HepG2 (cell line): ENCODE results near the gene IGDCC3. TPM values are rescaled to one million over a fixed set of nuclear protein-coding genes. Genes with fewer than 3 reads are reported as not detected.

Experiments
- ATF7-NPFF ChIP-seq: sonication (generic); formaldehyde crosslinking; IDR thresholded peaks from 2 replicates; pipeline ENCODE4 v1.8.1; 2023; ENCODE audit warnings: mild to moderate bottlenecking, low read depth, missing genetic modification reagents, moderate library complexity
- FOXA1 ChIP-seq, 2 experiments: fragments of 450-650 bp in 1 of 2; sonication (generic) in 1 of 2; formaldehyde crosslinking in 1 of 2; IDR thresholded peaks; 2 replicates each; pipeline versions ENCODE4 v1.4.0 to v1.6.1; 2016 to 2020; ENCODE audit warnings: missing genetic modification reagents in 1 of 2
- HDAC1 ChIP-seq: sonication (generic); formaldehyde crosslinking; IDR thresholded peaks from 2 replicates; pipeline ENCODE4 v1.5.1; 2020; ENCODE audit warnings: mild to moderate bottlenecking, missing genetic modification reagents
- NFKB2 ChIP-seq: sonication (generic); formaldehyde crosslinking; IDR thresholded peaks from 2 replicates; pipeline ENCODE4 v1.4.0; 2020; ENCODE audit warnings: missing genetic modification reagents, borderline replicate concordance
- YEATS4 ChIP-seq: sonication (generic); formaldehyde crosslinking; IDR thresholded peaks from 2 replicates; pipeline ENCODE4 v1.4.0; 2020; ENCODE audit warnings: missing genetic modification reagents, borderline replicate concordance
- ZFP90 ChIP-seq: sonication (generic); formaldehyde crosslinking; IDR thresholded peaks from 2 replicates; pipeline ENCODE4 v1.8.0; 2022; ENCODE audit warnings: missing genetic modification reagents, mild to moderate bottlenecking, inconsistent platforms, borderline replicate concordance
- ZNF296 ChIP-seq: sonication (generic); formaldehyde crosslinking; conservative IDR thresholded peaks from 2 replicates; pipeline ENCODE4 v1.5.0; 2020; ENCODE audit warnings: mild to moderate bottlenecking, missing genetic modification reagents
- ZNF777 ChIP-seq: sonication (generic); formaldehyde crosslinking; IDR thresholded peaks from 2 replicates; pipeline ENCODE4 v1.4.0; 2020; ENCODE audit warnings: missing genetic modification reagents
- ZNF782 ChIP-seq: sonication (generic); formaldehyde crosslinking; IDR thresholded peaks from 2 replicates; pipeline ENCODE4 v1.4.0; 2020; ENCODE audit warnings: missing genetic modification reagents, mild to moderate bottlenecking, borderline replicate concordance
- polyA plus RNA-seq, 8 experiments: library from polyadenylated mRNA; depleted of rRNA in 3 of 8; stranded (reverse) in 7 of 8; unstranded in 1 of 8; fragments of >200 nt; fragmentation: Illumina TruSeq in 4 of 8; extraction: Trizol in 4 of 8; gene quantifications; 2 replicates each; pipeline versions ENCODE4 v1.2.1 to v1.2.3, GENCODE V29; 2011 to 2016; ENCODE audit warnings: low read depth in 4 of 8, missing spikeins in 1 of 8, mixed read lengths in 1 of 8; ENCODE audit not compliant: insufficient read depth in 1 of 8
- total RNA-seq, 5 experiments: library from RNA; depleted of rRNA; stranded (reverse); fragments of >200 nt; fragmentation: Illumina TruSeq; extraction: Trizol; gene quantifications; 2 replicates each; pipeline ENCODE4 v1.2.3, GENCODE V29; 2016; ENCODE audit warnings: low read depth in 1 of 5
- TF ChIP-seq, protein P1 (sequence below): sonication (generic); formaldehyde crosslinking; IDR thresholded peaks from 2 replicates; pipeline ENCODE4 v1.5.0; 2020; ENCODE audit warnings: mild to moderate bottlenecking, missing genetic modification reagents
- TF ChIP-seq, protein P2 (sequence below): sonication (generic); formaldehyde crosslinking; IDR thresholded peaks from 2 replicates; pipeline ENCODE4 v1.4.0; 2020; ENCODE audit warnings: missing genetic modification reagents
- TF ChIP-seq, protein P3 (sequence below): sonication (generic); formaldehyde crosslinking; IDR thresholded peaks from 2 replicates; pipeline ENCODE4 v1.8.1; 2022; ENCODE audit warnings: mild to moderate bottlenecking, missing genetic modification reagents
- TF ChIP-seq, protein P4 (sequence below): sonication (generic); formaldehyde crosslinking; IDR thresholded peaks from 2 replicates; pipeline ENCODE4 v1.9.0; 2021; ENCODE audit warnings: mild to moderate bottlenecking, missing genetic modification reagents
- TF ChIP-seq, protein P5 (sequence below): IDR thresholded peaks from 2 replicates; pipeline ENCODE4 v1.6.1; 2016; ENCODE audit warnings: missing compliant biosample characterization, missing genetic modification reagents, borderline replicate concordance
- TF ChIP-seq, protein P6 (sequence below): sonication (generic); formaldehyde crosslinking; IDR thresholded peaks from 2 replicates; pipeline ENCODE4 v1.4.0; 2020; ENCODE audit warnings: mild to moderate bottlenecking, missing genetic modification reagents

Gene IGDCC3
- total and polyA plus RNA-seq, 2 of the 13 experiments (the other 11 are each of a cell fraction or from before 2014, with no cell fraction given): 30.1 to 51.8 TPM

DNA sequence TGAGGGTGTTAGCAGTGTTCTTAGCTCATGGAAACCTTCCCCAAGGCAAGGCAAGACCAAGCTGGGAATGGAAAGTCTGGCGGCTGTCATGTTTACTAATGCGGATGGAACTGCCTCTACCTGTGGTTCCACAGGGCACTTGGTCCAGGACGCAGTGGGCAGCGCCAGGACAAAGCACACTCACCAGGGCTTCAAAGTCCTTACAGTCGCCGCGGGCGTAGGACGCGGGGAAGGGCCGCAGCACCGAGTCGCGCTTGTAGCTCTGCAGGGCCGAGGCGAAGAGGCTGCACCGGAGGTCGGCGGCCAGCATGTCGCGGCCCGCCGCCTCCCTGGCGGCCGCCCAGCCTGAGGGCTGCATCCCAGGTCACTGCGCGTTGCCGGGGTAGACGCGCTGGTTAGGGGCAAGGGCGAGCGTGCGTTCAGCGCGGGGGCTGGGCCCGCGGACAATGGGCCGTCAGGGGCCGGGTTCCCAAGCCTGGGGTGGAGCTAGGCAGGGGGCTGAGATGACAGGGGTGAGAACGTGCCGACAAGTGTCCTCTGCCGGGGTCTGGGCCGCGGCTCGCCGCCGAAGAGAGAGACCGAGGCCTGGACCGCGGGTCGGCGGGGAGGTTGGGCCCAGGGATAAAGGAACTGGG, 91.6 kb downstream of the IGDCC3 start (continued):
- TF ChIP-seq YEATS4 (CRISPR knock-in tag) (peak; percentile 84; the same call in 1 of the 2 replicates), ZNF782 (CRISPR knock-in tag) (no peak; the same call in 1 of the 2 replicates), ATF7-NPFF (CRISPR knock-in tag) (peak; percentile 13; the same call in 1 of the 2 replicates), FOXA1 (IDR thresholded peaks at IDR 0.05) (no peak), FOXA1 (CRISPR knock-in tag; IDR thresholded peaks at IDR 0.05) (peak; percentile 63), ZNF296 (CRISPR knock-in tag) (0 out of 2 replicates have a peak, but pooled peaks have one; percentile 41), NFKB2 (CRISPR knock-in tag) (peak; percentile 69; the same call in 1 of the 2 replicates), HDAC1 (peak; percentile 80), ZFP90 (CRISPR knock-in tag) (0 out of 2 replicates have a peak, but pooled peaks have one; percentile 44), ZNF777 (CRISPR knock-in tag) (peak; percentile 80)
- TF ChIP-seq, protein P1, sequence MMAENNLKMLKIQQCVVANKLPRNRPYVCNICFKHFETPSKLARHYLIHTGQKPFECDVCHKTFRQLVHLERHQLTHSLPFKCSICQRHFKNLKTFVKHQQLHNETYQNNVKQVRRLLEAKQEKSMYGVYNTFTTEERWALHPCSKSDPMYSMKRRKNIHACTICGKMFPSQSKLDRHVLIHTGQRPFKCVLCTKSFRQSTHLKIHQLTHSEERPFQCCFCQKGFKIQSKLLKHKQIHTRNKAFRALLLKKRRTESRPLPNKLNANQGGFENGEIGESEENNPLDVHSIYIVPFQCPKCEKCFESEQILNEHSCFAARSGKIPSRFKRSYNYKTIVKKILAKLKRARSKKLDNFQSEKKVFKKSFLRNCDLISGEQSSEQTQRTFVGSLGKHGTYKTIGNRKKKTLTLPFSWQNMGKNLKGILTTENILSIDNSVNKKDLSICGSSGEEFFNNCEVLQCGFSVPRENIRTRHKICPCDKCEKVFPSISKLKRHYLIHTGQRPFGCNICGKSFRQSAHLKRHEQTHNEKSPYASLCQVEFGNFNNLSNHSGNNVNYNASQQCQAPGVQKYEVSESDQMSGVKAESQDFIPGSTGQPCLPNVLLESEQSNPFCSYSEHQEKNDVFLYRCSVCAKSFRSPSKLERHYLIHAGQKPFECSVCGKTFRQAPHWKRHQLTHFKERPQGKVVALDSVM (CRISPR knock-in tag): peak; percentile 71
- TF ChIP-seq, protein P2, sequence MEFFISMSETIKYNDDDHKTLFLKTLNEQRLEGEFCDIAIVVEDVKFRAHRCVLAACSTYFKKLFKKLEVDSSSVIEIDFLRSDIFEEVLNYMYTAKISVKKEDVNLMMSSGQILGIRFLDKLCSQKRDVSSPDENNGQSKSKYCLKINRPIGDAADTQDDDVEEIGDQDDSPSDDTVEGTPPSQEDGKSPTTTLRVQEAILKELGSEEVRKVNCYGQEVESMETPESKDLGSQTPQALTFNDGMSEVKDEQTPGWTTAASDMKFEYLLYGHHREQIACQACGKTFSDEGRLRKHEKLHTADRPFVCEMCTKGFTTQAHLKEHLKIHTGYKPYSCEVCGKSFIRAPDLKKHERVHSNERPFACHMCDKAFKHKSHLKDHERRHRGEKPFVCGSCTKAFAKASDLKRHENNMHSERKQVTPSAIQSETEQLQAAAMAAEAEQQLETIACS (CRISPR knock-in tag): peak; percentile 39; the same call in 1 of the 2 replicates
- TF ChIP-seq, protein P3, sequence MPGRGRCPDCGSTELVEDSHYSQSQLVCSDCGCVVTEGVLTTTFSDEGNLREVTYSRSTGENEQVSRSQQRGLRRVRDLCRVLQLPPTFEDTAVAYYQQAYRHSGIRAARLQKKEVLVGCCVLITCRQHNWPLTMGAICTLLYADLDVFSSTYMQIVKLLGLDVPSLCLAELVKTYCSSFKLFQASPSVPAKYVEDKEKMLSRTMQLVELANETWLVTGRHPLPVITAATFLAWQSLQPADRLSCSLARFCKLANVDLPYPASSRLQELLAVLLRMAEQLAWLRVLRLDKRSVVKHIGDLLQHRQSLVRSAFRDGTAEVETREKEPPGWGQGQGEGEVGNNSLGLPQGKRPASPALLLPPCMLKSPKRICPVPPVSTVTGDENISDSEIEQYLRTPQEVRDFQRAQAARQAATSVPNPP: peak; percentile 36; the same call in 1 of the 2 replicates
- TF ChIP-seq, protein P4, sequence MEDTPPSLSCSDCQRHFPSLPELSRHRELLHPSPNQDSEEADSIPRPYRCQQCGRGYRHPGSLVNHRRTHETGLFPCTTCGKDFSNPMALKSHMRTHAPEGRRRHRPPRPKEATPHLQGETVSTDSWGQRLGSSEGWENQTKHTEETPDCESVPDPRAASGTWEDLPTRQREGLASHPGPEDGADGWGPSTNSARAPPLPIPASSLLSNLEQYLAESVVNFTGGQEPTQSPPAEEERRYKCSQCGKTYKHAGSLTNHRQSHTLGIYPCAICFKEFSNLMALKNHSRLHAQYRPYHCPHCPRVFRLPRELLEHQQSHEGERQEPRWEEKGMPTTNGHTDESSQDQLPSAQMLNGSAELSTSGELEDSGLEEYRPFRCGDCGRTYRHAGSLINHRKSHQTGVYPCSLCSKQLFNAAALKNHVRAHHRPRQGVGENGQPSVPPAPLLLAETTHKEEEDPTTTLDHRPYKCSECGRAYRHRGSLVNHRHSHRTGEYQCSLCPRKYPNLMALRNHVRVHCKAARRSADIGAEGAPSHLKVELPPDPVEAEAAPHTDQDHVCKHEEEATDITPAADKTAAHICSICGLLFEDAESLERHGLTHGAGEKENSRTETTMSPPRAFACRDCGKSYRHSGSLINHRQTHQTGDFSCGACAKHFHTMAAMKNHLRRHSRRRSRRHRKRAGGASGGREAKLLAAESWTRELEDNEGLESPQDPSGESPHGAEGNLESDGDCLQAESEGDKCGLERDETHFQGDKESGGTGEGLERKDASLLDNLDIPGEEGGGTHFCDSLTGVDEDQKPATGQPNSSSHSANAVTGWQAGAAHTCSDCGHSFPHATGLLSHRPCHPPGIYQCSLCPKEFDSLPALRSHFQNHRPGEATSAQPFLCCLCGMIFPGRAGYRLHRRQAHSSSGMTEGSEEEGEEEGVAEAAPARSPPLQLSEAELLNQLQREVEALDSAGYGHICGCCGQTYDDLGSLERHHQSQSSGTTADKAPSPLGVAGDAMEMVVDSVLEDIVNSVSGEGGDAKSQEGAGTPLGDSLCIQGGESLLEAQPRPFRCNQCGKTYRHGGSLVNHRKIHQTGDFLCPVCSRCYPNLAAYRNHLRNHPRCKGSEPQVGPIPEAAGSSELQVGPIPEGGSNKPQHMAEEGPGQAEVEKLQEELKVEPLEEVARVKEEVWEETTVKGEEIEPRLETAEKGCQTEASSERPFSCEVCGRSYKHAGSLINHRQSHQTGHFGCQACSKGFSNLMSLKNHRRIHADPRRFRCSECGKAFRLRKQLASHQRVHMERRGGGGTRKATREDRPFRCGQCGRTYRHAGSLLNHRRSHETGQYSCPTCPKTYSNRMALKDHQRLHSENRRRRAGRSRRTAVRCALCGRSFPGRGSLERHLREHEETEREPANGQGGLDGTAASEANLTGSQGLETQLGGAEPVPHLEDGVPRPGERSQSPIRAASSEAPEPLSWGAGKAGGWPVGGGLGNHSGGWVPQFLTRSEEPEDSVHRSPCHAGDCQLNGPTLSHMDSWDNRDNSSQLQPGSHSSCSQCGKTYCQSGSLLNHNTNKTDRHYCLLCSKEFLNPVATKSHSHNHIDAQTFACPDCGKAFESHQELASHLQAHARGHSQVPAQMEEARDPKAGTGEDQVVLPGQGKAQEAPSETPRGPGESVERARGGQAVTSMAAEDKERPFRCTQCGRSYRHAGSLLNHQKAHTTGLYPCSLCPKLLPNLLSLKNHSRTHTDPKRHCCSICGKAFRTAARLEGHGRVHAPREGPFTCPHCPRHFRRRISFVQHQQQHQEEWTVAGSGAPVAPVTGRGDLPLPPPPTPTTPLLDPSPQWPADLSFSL (CRISPR knock-in tag): peak; percentile 26; the same call in 1 of the 2 replicates
- TF ChIP-seq, protein P5, sequence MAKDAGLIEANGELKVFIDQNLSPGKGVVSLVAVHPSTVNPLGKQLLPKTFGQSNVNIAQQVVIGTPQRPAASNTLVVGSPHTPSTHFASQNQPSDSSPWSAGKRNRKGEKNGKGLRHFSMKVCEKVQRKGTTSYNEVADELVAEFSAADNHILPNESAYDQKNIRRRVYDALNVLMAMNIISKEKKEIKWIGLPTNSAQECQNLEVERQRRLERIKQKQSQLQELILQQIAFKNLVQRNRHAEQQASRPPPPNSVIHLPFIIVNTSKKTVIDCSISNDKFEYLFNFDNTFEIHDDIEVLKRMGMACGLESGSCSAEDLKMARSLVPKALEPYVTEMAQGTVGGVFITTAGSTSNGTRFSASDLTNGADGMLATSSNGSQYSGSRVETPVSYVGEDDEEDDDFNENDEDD (CRISPR knock-in tag): no peak
- TF ChIP-seq, protein P6, sequence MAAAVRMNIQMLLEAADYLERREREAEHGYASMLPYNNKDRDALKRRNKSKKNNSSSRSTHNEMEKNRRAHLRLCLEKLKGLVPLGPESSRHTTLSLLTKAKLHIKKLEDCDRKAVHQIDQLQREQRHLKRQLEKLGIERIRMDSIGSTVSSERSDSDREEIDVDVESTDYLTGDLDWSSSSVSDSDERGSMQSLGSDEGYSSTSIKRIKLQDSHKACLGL: peak; percentile 80; the same call in 1 of the 2 replicates
